ENCODE measurements around the gene ITGA6. TPM values are rescaled to one million over a fixed set of nuclear protein-coding genes. Genes with fewer than 3 reads are reported as not detected.

ITGA6 gene
- total RNA-seq, 1 experiment from 2014 or later: 78.3 TPM

GRCh38 chr2:172480301-172481218 lies 53.2 kb downstream of the ITGA6 start:
- H3K9me3 ChIP-seq (ENCODE audit: control insufficient read depth, low read depth, low read length): no peaks in the 10 kb centered on the region
- no peaks in the 10 kb centered on the region for H3K27me3 ChIP-seq (ENCODE audit: insufficient read depth, low read length)
- H2BK12ac ChIP-seq (ENCODE audit: insufficient read length, low read depth, low read length): no peak overlapping the region
- H2AK5ac ChIP-seq (ENCODE audit: insufficient read length, low read length): no peak overlapping the region
- H3K4me2 ChIP-seq (ENCODE audit: insufficient read depth, insufficient read length, low read length): no peak overlapping the region
- H3K27ac Mint-ChIP-seq: no peak overlapping the region
- H3K56ac ChIP-seq (ENCODE audit: insufficient read length, low read depth, low read length): no peak overlapping the region
- H3K23me2 ChIP-seq (ENCODE audit: insufficient read length, low read depth, low read length, poor library complexity, severe bottlenecking): no peaks in the 10 kb centered on the region
- no peak overlapping the region for H4K5ac ChIP-seq (ENCODE audit: insufficient read length, low read depth, low read length)
- H3K79me2 ChIP-seq (ENCODE audit: insufficient read depth, low read length): no peaks in the 10 kb centered on the region
- no peak overlapping the region for H3K18ac ChIP-seq (ENCODE audit: insufficient read length, low read depth, low read length)
- DNase-seq: no peak
- no peak overlapping the region for H3K23ac ChIP-seq (ENCODE audit: insufficient read length, low read depth, low read length)
- H4K20me1 ChIP-seq (ENCODE audit: control insufficient read depth, insufficient read depth, insufficient read length): no peaks in the 10 kb centered on the region
- no peaks in the 10 kb centered on the region for H3K27me3 Mint-ChIP-seq (ENCODE audit: low read depth)
- H2BK20ac ChIP-seq (ENCODE audit: low read depth, low read length, poor library complexity, severe bottlenecking): no peak overlapping the region
- no peaks in the 10 kb centered on the region for H3K4me1 ChIP-seq (ENCODE audit: insufficient read depth, low read length)
- H3K36me3 Mint-ChIP-seq (ENCODE audit: insufficient read depth in 1 of 3, low read depth in 3 of 3): peaks cover 20 to 83% (median 78%) of the 10 kb centered on the region in 3 experiments; a peak in 6 of 7 replicates
- no peak overlapping the region for H3K4me3 Mint-ChIP-seq
- H4K91ac ChIP-seq (ENCODE audit: insufficient read length, low read depth, low read length): no peak overlapping the region
- no peak overlapping the region for H2AFZ ChIP-seq (ENCODE audit: low read length)
- no peak overlapping the region for H3K4ac ChIP-seq (ENCODE audit: low read depth, low read length)
- H2BK5ac ChIP-seq (ENCODE audit: insufficient read length, low read length): no peak overlapping the region
- no peak overlapping the region for H3T11ph ChIP-seq (ENCODE audit: low read length)
- H3K79me1 ChIP-seq (ENCODE audit: insufficient read depth, low read depth, low read length, poor library complexity, severe bottlenecking): no peaks in the 10 kb centered on the region
- H3K9ac ChIP-seq (ENCODE audit: extremely low read depth, insufficient read length, low read length): no peak overlapping the region
- no peak overlapping the region for H3K14ac ChIP-seq (ENCODE audit: insufficient read depth, low read length)
- no peak overlapping the region for H4K8ac ChIP-seq (replicated peaks; ENCODE audit: insufficient read length, low read depth, low read length)
- no peak overlapping the region for H3K27ac ChIP-seq (ENCODE audit: insufficient read length, low read depth, low read length)
- H2BK120ac ChIP-seq (ENCODE audit: low read depth, low read length, poor library complexity, severe bottlenecking): no peak overlapping the region
- no peak for TF ChIP-seq CTCF (conservative IDR thresholded peaks at IDR 0.05)
- H3K4me1 Mint-ChIP-seq: peaks cover 2 to 9% of the 10 kb centered on the region in 2 experiments
- WGBS (ENCODE audit: extremely low coverage, insufficient read length, low lambda C conversion rate): no CpG with 5 or more reads among the region's 12 CpGs
- no peak overlapping the region for H2BK15ac ChIP-seq (ENCODE audit: low read depth, low read length)
- no peaks in the 10 kb centered on the region for H3K9me3 Mint-ChIP-seq

Data from H9 (cell line).